Endometrial microvascular endothelial cells (primary cell): ENCODE data around the gene PLXNB3. TPM values are rescaled to one million over a fixed set of nuclear protein-coding genes. Genes with fewer than 3 reads are reported as not detected.

ENCODE experiments used
- in situ Hi-C: cut with HindIII; loops from 2 replicates; pipeline ENCODE4 v1.10.0; 2017; ENCODE audit warnings: low sequenced_read_pairs, low pct_unique_long_range_greater_than_20kb; ENCODE audit errors: inconsistent ontology term
- total RNA-seq: library from RNA; depleted of rRNA; stranded (reverse); fragments of >200 nt; gene quantifications from one replicate; pipeline ENCODE4 v1.2.3, GENCODE V29; 2015; ENCODE audit errors: inconsistent ontology term

The PLXNB3 gene
- total RNA-seq, 1 donor from 2014 or later = 15.3 TPM

DNA sequence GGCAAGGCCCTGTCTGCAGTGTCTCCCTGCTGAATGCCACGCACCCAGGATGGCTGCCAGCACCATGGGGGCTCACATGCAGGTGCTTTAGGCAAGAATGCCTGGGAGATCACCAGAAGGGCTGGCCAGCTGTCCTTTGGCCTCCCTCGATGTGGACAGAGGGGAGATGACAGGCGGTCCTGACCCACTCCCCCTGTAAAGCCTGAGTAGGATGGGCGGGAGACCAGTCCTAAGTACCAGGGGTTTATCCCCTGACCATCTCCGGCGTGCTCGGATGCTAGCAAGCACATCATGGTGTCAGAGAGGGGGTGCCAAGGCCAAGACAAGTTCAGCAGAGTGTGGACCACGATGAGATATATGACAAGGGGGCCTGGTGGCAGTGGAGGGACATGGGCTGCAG lies 61.0 kb downstream of the PLXNB3 start:
- in situ Hi-C loops = no loop called here

Other genes starting within 250 kb of the PLXNB3 start
- not detected for gene ATP2B3, start 246.6 kb upstream of the PLXNB3 start, total RNA-seq
- gene CCNQ, start 165.1 kb upstream of the PLXNB3 start, total RNA-seq = 52.3 TPM
- gene DUSP9, start 117.0 kb upstream of the PLXNB3 start, total RNA-seq = not detected
- gene PNCK, start 90.4 kb upstream of the PLXNB3 start, total RNA-seq = not detected
- gene SLC6A8, start 76.3 kb upstream of the PLXNB3 start, total RNA-seq = 2.6 TPM
- 282 TPM for gene BCAP31, start 39.9 kb upstream of the PLXNB3 start, total RNA-seq
- 11.7 TPM for gene ABCD1, start 39.4 kb upstream of the PLXNB3 start, total RNA-seq
- gene SRPK3, start 16.8 kb downstream of the PLXNB3 start, total RNA-seq = 0.56 TPM
- gene IDH3G, start 30.1 kb downstream of the PLXNB3 start, total RNA-seq = 77.5 TPM
- 199 TPM for gene SSR4, start 30.4 kb downstream of the PLXNB3 start, total RNA-seq
- not detected for gene PDZD4, start 66.3 kb downstream of the PLXNB3 start, total RNA-seq
- gene L1CAM, start 121.9 kb downstream of the PLXNB3 start, total RNA-seq = not detected
- gene AVPR2, start 140.4 kb downstream of the PLXNB3 start, total RNA-seq = not detected
- gene ARHGAP4, start 162.0 kb downstream of the PLXNB3 start, total RNA-seq = 15.4 TPM
- 216 TPM for gene NAA10, start 170.8 kb downstream of the PLXNB3 start, total RNA-seq
- gene RENBP, start 180.4 kb downstream of the PLXNB3 start, total RNA-seq = not detected
- gene HCFC1, start 207.6 kb downstream of the PLXNB3 start, total RNA-seq = 44.8 TPM
- gene TMEM187, start 208.5 kb downstream of the PLXNB3 start, total RNA-seq = 9.8 TPM